Hippocampal formation (tissue), 2 donors: ENCODE data around the gene TBX5.

Experiments
- DNase-seq, 2 donors: peaks; one replicate each; lab custom pipeline; 2025; lab: John Stamatoyannopoulos, UW

TBX5 gene

GRCh38 chr12:114431902-114432301 lies 26.0 kb upstream of the TBX5 start:
- DNase-seq: no peak

GRCh38 chr12:114430306-114430705 lies 24.4 kb upstream of the TBX5 start:
- no peak for DNase-seq

- DNase-seq: no peak
Observed at GRCh38 chr12:114425031-114425626, 19.2 kb upstream of the TBX5 start.

GRCh38 chr12:114420944-114421335 lies 15.0 kb upstream of the TBX5 start:
- DNase-seq: no peak

- no peak for DNase-seq
Observed at GRCh38 chr12:114420182-114420943, 14.4 kb upstream of the TBX5 start.

GRCh38 chr12:114416028-114416427 lies 10.1 kb upstream of the TBX5 start:
- DNase-seq: no peak

GRCh38 chr12:114415525-114415868 lies 9.6 kb upstream of the TBX5 start:
- DNase-seq: no peak

GRCh38 chr12:114414866-114415524 lies 9.1 kb upstream of the TBX5 start:
- no peak for DNase-seq

GRCh38 chr12:114414031-114414865 lies 8.3 kb upstream of the TBX5 start:
- DNase-seq: no peak

GRCh38 chr12:114412825-114413749 lies 7.1 kb upstream of the TBX5 start:
- DNase-seq: no peak

GRCh38 chr12:114412307-114412706 lies 6.4 kb upstream of the TBX5 start:
- no peak for DNase-seq

- DNase-seq: no peak
Observed at GRCh38 chr12:114411071-114411837, 5.3 kb upstream of the TBX5 start.

GRCh38 chr12:114409852-114410600 lies 4.1 kb upstream of the TBX5 start:
- no peak for DNase-seq

GRCh38 chr12:114408886-114409851 lies 3.2 kb upstream of the TBX5 start:
- no peak for DNase-seq

GRCh38 chr12:114408471-114408885 lies 2.5 kb upstream of the TBX5 start:
- no peak for DNase-seq

GRCh38 chr12:114407842-114408411 lies 2.0 kb upstream of the TBX5 start:
- DNase-seq: no peak

- DNase-seq: no peak
Observed at GRCh38 chr12:114406984-114407841, 1.3 kb upstream of the TBX5 start.
